HG03066 (cell line): Measurements from ENCODE around the gene CLEC16A.

Experiments used
- ATAC-seq: cut with Tn5 transposase; IDR thresholded peaks from one replicate; pipeline ENCODE4 v1.9.1; 2021; ENCODE audit warnings: low read depth; ENCODE audit not compliant: unreplicated experiment

Gene CLEC16A

GRCh38 chr16:11033629-11034420, 89.5 kb downstream of the CLEC16A start:
- ATAC-seq, result no peak

GRCh38 chr16:11034481-11034931, 90.1 kb downstream of the CLEC16A start:
- no peak for ATAC-seq

- no peak for ATAC-seq
Observed at GRCh38 chr16:11035096-11035495, 90.7 kb downstream of the CLEC16A start.

GRCh38 chr16:11036040-11036439, 91.7 kb downstream of the CLEC16A start:
- no peak for ATAC-seq

- ATAC-seq, result no peak
Observed at GRCh38 chr16:11036868-11037410, 92.6 kb downstream of the CLEC16A start.

- ATAC-seq, result no peak
Observed at GRCh38 chr16:11038305-11038704, 93.9 kb downstream of the CLEC16A start.

GRCh38 chr16:11038777-11039176, 94.4 kb downstream of the CLEC16A start:
- ATAC-seq, result no peak

- no peak for ATAC-seq
Observed at GRCh38 chr16:11039726-11040125, 95.4 kb downstream of the CLEC16A start.

GRCh38 chr16:11042191-11042590, 97.8 kb downstream of the CLEC16A start:
- ATAC-seq, result no peak

- ATAC-seq, result no peak
Observed at GRCh38 chr16:11045441-11045840, 101.1 kb downstream of the CLEC16A start.

- no peak for ATAC-seq
Observed at GRCh38 chr16:11045846-11046245, 101.5 kb downstream of the CLEC16A start.

GRCh38 chr16:11046382-11046931, 102.1 kb downstream of the CLEC16A start:
- ATAC-seq, result no peak

- no peak for ATAC-seq
Observed at GRCh38 chr16:11047057-11047456, 102.7 kb downstream of the CLEC16A start.

- ATAC-seq, result no peak
Observed at GRCh38 chr16:11047939-11048800, 103.8 kb downstream of the CLEC16A start.

- ATAC-seq, result no peak
Observed at GRCh38 chr16:11049396-11050059, 105.2 kb downstream of the CLEC16A start.

GRCh38 chr16:11050536-11050935, 106.2 kb downstream of the CLEC16A start:
- ATAC-seq, result no peak

GRCh38 chr16:11050944-11051343, 106.6 kb downstream of the CLEC16A start:
- no peak for ATAC-seq

- no peak for ATAC-seq
Observed at GRCh38 chr16:11051430-11051829, 107.1 kb downstream of the CLEC16A start.

- ATAC-seq, result peak; percentile 61
Observed at GRCh38 chr16:11051879-11052808, 107.8 kb downstream of the CLEC16A start.
